ENCODE measurements around the gene FRMD8.
"Not testable (repeated sequence)": the region's sequence is repeated elsewhere in the genome, so short reads cannot be mapped to it uniquely, and the experiment has no call there.

The FRMD8 gene

GRCh38 chr11:65394125-65394536 lies 7.7 kb downstream of the FRMD8 start:
- DNase-seq, result no peak

GRCh38 chr11:65395961-65396530 lies 9.6 kb downstream of the FRMD8 start:
- DNase-seq, result no peak

- DNase-seq, result no peak
Measured at GRCh38 chr11:65396769-65397745, 10.6 kb downstream of the FRMD8 start.

GRCh38 chr11:65398362-65398910 lies 12.0 kb downstream of the FRMD8 start:
- no peak for DNase-seq

GRCh38 chr11:65399249-65399648 lies 12.8 kb downstream of the FRMD8 start:
- DNase-seq, result no peak

- no peak for DNase-seq
Measured at GRCh38 chr11:65399845-65400244, 13.4 kb downstream of the FRMD8 start.

- no peak for DNase-seq
Measured at GRCh38 chr11:65400307-65401072, 14.1 kb downstream of the FRMD8 start.

GRCh38 chr11:65401073-65401802 lies 14.8 kb downstream of the FRMD8 start:
- no peak for DNase-seq

- DNase-seq, result no peak
Measured at GRCh38 chr11:65401803-65402248, 15.4 kb downstream of the FRMD8 start.

- no peak for DNase-seq
Measured at GRCh38 chr11:65402790-65403189, 16.4 kb downstream of the FRMD8 start.

GRCh38 chr11:65403607-65404121 lies 17.2 kb downstream of the FRMD8 start:
- DNase-seq, result no peak

GRCh38 chr11:65404210-65404609 lies 17.8 kb downstream of the FRMD8 start:
- DNase-seq, result no peak

GRCh38 chr11:65404638-65405339 lies 18.4 kb downstream of the FRMD8 start:
- DNase-seq, result no peak

GRCh38 chr11:65410936-65411680 lies 24.7 kb downstream of the FRMD8 start:
- no peak for DNase-seq

- no peak for DNase-seq
Measured at GRCh38 chr11:65411681-65412070, 25.2 kb downstream of the FRMD8 start.

GRCh38 chr11:65412271-65413076 lies 26.0 kb downstream of the FRMD8 start:
- DNase-seq, result no peak

GRCh38 chr11:65413077-65413664 lies 26.7 kb downstream of the FRMD8 start:
- not testable (repeated sequence) for DNase-seq

GRCh38 chr11:65414776-65415498 lies 28.5 kb downstream of the FRMD8 start:
- peak; percentile 59 for DNase-seq
